ENCODE data around the gene KRTAP24-1.

KRTAP24-1 gene

GRCh38 chr21:30234643-30235042 lies 48.1 kb downstream of the KRTAP24-1 start:
- in situ Hi-C loops (cut with MboI; ENCODE audit: low sequenced_read_pairs) = no loop called here

GRCh38 chr21:30234050-30234449 lies 48.7 kb downstream of the KRTAP24-1 start:
- in situ Hi-C loops (cut with MboI; ENCODE audit: low sequenced_read_pairs) = no loop called here

DNA sequence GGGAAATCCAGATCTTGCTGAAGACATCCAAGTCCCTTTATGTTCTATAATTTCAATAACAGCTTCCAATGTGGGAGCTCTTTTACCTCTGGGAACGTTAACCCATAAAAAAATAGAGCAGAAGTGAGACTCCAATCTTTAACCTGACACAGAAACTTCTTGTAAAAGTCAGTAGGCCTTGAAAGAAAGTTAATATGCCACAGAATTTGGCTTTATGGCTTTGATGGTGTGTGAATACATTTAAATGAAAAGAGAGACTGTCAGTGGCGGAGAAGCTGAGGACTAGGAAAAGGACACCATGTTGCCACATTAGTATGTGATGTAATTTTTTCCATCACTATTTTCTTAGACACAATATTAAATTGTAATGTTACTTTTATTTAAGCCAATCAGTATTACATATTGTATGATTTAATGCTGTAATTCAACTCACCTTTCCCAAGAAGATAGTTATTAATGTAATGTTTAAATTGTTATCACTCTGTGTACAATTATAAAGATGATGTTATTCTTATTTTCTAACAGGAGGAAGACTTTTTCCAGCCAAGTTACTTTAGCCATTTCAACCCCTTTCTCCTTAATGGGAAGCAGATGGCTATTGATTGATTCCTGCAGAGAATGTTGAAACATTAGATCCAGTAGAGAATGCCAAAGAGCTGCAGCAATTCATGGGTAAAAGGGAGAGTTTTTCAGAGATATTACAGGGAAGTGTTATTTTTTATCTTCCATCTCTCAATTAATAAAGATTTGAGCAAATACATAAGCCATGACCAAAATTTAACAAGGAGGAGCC lies 49.3 kb downstream of the KRTAP24-1 start:
- in situ Hi-C loops (cut with MboI; ENCODE audit: low sequenced_read_pairs) = no loop called here

GRCh38 chr21:30232011-30232410 lies 50.7 kb downstream of the KRTAP24-1 start:
- in situ Hi-C loops (cut with MboI; ENCODE audit: low sequenced_read_pairs) = no loop called here

All from hTERT RPE-1 (cell line).